Measurements from ENCODE around the gene UNKL.

The UNKL gene

GRCh38 chr16:1401061-1401757, 13.3 kb downstream of the UNKL start:
- DNase-seq (ENCODE audit: low read depth): no peak
- no peak overlapping the region for H3K4me3 ChIP-seq (ENCODE audit: low read depth, low read length)
- no peak for TF ChIP-seq CTCF (IDR thresholded peaks at IDR 0.05; ENCODE audit: control insufficient read depth, extremely low read depth, insufficient read depth)

- no peak for DNase-seq (ENCODE audit: low read depth)
- no peak overlapping the region for H3K4me3 ChIP-seq (ENCODE audit: low read depth, low read length)
- TF ChIP-seq CTCF (IDR thresholded peaks at IDR 0.05; ENCODE audit: control insufficient read depth, extremely low read depth, insufficient read depth): no peak
These were observed 15.5 kb downstream of the UNKL start for GRCh38 chr16:1398826-1399581.

DNA sequence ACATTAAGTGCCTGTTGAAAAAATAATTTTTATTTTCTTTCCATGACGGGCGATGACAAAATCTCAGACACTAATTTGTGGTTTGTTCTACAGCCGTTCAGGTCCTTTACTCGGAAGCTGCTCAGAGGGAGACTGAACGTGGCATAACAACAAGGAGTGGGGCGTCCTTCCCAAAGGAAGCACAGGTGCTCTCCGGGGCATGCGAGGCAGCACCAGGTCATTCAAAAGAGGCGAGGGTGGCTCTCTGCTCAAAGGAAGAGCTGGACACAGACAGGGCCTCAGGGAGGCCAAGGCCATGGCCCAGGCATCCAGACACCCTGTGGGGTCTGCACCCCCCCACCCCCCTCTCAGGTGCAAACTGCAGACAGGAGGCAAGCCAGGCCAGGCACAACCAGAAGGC, 16.2 kb downstream of the UNKL start:
- TF ChIP-seq CTCF (IDR thresholded peaks at IDR 0.05; ENCODE audit: control insufficient read depth, extremely low read depth, insufficient read depth): no peak
- H3K4me3 ChIP-seq (ENCODE audit: low read depth, low read length): no peak overlapping the region
- no peak for DNase-seq (ENCODE audit: low read depth)

DNA sequence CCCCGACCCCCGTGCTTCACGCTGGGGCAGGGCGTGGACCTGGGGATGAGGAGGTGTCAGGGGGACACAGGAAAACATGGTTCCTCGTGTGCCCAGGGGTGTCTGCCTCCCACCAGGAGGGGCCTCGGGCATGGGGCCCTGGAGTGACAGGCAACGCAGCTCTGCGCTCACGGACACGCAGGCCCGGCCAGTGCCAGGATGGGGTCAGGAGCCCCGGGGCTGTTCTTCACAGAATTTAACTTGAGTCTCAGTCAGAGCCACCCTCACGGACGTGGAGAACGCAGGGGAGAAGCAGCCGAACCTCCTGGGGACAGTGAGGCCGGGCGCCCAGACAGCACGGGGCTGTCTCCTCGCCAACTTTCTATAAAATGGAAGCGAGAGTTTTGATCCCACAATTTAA, 16.7 kb downstream of the UNKL start:
- H3K4me3 ChIP-seq (ENCODE audit: low read depth, low read length): no peak overlapping the region
- TF ChIP-seq CTCF (IDR thresholded peaks at IDR 0.05; ENCODE audit: control insufficient read depth, extremely low read depth, insufficient read depth): no peak

GRCh38 chr16:1395444-1396031, 19.0 kb downstream of the UNKL start:
- no peak overlapping the region for H3K4me3 ChIP-seq (ENCODE audit: low read depth, low read length)
- TF ChIP-seq CTCF (IDR thresholded peaks at IDR 0.05; ENCODE audit: control insufficient read depth, extremely low read depth, insufficient read depth): no peak
- DNase-seq (ENCODE audit: low read depth): no peak

More for the DNA sequence above, 16.7 kb downstream of the UNKL start:
- DNase-seq (ENCODE audit: low read depth): no peak

DNA sequence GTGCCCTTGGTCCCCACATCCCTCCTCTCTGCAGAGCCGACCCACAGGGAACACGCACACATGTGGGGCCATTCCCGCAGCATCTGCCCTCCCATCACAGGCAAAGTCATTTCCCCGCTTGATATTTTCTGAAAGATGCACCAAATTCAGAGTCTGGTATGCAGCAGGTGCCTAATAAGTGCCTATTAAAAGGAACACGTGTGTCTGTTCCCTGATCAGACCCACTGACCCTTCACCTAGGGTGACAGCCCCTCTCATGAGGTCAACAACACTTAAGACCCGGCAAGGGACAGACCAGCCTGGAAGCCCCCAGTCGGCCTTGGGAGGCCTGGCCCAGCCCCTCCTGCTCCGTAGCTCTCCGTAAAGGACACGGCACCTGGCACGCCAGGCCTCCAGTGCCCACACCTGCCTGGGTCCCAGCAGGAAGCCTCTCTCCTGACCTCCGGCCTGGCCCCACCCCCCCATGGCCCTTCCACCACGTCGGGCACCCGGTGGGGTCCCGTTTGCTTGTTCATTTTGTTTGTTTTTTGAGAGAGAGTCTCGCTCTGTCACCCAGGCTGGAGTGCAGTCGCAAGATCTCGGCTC, 20.0 kb downstream of the UNKL start:
- TF ChIP-seq CTCF (IDR thresholded peaks at IDR 0.05; ENCODE audit: control insufficient read depth, extremely low read depth, insufficient read depth): no peak
- no peak for DNase-seq (ENCODE audit: low read depth)
- no peak overlapping the region for H3K4me3 ChIP-seq (ENCODE audit: low read depth, low read length)
